Activated CD8-positive, alpha-beta memory T cell treated with anti-CD3 and anti-CD28 coated beads, Interleukin-2, amount 50 U/mL, for 1 hour (primary cell): ENCODE results near the gene WDR6.
A peak's percentile ranks its signal among the peaks of the same experiment; 100 is the strongest.
"Not testable (repeated sequence)": the region's sequence is repeated elsewhere in the genome, so short reads cannot be mapped to it uniquely, and the experiment has no call there.

Source experiments
- DNase-seq: peaks from one replicate; pipeline ENCODE4 v3.0.0-alpha.2; 2020; ENCODE audit errors: extremely low read depth

Gene WDR6

DNA sequence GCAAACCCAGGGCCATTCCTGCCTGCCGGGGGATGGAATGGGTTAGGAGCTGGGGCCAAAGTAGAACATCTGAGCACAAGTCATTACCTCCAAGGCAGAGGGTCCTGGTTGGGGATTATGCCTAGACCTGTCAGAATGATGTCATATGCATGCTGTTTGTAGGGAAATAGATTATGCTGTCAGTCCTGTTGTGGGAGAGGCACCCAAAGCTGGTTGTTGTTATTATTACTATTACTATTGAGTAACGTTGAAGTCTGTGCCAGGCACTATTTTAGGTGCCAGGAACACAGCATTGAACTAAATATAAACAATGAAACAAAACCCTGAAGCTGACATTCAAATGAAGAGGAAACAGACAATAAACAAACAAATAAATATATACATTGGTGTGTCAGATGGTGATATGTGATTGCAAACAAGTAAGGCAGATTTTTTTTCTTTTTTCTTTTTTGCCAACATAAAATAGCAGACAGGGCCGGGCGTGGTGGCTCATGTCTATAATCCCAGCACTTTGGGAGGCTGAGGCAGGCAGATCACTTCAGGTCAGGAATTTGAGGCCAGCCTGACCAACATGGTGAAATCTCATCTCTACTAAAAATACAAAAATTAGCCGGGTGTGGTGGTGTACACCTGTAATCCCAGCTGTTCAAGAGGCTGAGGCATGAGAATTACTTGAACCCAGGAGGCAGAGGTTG, 15.2 kb upstream of the WDR6 start:
- no peak for DNase-seq

DNA sequence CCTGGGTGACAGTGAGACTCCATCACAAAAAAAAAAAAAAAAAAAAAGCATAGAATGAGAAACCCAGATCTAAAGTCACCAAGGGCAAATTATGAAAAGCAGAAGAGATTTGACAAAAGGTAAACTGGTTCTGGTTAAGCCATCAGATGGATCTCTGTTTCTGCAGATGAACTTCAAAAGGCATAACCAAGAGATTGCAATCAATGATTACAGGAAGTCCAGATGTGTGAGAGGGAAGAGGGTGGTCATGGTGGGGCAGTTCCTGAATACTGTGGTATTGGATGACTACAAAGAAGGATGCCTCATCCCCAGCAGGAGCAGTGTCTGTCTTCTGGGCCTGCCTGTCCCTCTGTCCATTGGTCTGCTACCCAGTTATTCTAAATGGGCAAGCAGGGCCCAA, 13.4 kb upstream of the WDR6 start:
- no peak for DNase-seq

DNA sequence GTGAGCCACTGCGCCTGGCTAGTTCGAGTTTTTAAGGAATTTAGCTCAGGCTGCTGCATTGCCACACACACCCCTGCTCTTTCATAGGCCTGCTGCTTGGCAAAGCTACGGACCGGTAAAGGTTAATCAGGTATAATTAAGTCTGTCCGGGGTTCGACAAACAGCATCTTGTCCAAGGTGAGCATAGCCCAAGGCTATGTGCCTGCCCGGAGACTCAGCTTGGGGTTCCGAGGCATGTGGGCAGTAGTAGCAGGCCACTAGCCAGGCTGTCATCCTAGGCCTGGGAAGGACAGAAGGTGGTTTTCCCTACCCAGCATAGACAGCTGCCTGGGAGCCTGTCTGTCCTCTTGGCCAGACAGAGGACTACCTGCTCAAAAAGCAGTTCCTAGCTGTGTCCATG, 10.6 kb upstream of the WDR6 start:
- DNase-seq = no peak

DNA sequence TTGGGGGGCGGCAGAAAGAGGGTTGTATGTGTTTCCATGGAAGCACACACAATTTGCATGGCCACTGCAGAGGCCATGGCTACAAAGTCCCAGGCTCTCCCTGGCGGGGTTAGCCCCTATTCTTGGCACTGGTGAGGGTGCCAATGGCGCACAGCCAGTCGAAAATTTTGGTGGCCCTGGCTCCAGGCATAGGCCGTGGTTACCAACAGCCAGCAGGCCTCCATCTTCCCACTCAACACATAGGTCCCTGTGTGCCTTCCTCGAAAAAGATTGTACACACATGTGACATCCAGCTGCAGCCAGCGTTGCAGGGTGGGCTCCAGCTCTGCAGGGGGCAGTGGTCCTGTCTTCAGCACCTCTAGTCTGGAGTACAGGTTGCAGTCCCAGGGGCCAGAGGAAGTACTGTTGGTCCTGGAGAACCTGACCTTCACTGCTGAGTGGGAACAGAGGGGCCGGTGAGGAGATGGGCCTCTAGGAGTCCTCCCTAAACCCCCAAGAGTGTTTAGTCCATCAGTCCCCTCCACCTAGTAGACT, 10.0 kb upstream of the WDR6 start:
- no peak for DNase-seq

DNA sequence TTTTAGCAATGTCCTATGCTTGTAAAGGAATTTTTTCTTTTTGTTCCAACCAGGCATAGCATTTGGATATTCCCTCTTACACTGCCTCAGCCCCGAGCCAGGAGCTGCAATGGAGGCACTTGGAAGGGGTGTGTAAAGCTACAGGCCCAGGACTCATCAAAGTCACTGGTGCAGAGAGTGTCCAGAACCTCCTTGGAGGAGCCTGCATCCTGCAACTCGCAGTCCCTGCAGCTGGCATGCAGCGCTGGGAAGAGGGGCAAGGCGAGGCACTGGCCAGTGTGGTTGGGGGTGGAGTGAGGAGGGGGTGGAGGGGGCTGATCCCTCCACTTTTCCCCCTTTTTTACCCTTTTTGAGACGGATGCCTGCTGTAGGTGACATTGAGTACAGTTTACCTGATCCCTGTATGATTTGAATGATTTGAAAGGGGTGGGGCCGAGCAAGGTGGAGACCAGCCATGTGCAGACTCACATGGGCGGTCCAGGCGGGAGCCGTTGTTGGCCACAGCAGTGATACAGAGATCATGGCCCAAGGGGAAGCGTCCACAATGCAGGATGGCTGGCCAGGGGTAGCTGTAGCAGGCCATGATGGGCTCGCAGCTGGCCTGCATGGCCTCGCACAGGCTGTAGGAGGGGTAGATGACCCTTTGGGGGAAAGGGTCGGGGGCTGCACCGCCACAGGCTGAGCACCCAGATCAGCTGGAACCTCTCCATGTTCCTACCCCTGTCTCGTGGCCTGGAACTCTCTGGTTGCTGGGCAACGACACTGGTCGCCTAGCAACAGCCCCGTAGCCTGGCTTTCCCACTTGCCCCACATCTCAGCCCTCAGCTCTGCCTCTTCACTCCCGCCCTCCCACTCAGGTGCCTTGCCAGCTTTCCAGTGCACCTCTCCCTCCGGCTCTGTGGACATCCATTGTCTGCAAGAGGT, 9.2 kb upstream of the WDR6 start:
- no peak for DNase-seq

DNA sequence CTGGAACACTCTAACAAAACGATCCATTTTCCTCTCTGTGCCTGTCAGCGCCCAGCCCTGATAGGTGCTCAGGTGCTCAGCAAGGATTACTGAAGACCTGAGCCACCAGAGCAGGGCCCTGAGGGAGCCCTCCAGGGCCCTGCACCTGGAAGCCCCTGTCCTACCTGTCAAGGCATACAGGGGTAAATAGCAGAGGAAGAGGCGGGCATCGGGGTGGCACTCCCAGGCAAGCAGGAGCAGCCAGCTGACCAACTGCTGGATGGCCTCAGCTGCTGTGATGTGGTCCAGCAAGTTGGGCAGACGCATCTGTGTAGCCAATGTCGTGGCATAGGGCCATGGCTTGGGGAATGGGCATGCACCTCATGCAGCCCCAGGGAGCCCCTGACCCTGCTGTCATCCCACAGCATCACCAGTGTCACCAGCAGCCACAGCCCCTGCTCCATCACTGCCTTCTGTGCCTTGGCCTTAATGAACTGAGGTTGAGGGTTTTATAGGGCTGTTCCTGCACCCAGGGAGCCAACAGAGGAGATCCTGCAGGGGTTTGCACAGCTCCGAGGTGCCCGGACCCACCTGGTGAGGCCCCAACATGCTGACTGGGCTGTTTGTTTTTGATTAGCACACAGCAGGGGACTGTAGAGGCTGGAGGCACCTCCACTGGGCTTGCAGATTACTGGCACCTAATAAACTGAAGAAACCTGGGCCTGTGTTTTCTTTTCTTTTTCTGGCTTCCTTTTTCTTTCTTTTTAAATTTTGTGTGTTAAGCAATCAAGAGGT, 7.9 kb upstream of the WDR6 start:
- DNase-seq = no peak

DNA sequence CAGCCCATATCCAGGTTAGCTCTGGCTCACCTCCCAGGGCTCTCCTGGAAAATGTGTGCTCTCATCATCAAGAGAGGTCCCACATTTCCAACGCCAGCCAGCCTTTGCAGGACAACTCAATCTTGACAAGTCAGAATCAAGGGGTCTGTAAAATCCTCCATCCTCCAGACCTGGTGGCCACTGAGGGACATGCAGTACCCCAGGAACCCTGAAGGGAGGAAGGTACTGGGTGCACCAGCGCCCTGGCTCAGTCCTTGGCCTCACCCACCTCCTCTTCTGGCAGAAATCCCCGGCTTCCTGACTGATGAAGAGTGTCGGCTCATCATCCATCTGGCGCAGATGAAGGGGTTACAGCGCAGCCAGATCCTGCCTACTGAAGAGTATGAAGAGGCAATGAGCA, 6.0 kb upstream of the WDR6 start:
- DNase-seq = no peak

DNA sequence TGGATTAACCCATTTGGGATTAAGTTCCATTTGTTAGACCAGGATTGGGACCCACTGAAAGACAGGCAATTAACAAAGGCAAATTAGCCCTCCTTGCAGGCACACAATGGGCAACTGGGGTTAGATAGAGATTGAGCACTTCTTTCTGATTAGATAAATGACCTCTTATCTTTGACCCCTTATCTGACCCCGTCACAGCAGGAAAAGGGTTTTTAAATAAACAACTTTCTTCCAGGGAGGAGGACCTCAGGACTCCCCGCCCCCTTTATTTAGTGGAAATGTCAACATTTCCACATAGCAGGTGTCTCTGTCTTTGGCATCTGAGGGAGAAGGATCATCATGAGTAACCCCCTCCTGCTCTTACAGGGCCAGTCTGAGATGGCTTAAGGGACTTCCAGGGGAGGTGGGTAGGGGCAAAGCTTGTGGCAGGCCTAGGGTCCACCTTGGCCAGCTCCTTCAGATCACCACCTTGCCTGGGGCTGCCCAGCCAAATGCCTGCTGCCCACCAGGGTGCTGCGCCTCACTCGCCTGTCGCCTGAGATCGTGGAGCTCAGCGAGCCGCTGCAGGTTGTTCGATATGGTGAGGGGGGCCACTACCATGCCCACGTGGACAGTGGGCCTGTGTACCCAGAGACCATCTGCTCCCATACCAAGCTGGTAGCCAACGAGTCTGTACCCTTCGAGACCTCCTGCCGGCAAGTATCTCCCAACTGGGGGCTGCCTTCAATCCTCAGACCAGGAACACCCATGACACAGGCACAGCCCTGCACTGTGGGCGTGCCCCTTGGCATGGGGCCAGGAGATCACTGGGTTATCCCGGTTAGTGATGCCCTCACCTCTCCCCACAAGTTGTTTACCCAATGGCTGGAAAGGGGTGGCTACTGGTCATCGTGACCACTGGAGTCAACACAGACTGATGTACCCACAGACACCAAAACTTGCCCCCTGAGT, 2.6 kb upstream of the WDR6 start:
- DNase-seq = no peak

DNA sequence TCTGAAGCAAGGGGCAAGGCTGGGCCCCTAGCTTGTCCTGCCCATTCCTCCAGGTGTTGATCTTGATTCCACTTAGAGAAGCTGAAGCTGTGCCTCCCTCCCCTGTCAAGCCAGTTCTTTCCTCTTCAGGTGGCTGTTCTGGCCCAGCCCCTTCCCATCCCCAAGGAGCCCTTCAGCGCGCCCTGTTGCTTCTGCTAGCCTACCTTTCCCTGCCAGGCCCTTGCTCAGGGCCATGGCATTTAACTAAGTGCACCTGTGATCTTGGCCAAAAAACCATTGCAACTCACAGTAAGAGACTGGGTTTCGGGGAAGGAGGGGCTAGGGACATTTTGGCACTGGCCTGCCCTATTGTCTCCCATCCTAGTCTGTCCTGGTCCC, 1.9 kb upstream of the WDR6 start:
- DNase-seq = no peak

DNA sequence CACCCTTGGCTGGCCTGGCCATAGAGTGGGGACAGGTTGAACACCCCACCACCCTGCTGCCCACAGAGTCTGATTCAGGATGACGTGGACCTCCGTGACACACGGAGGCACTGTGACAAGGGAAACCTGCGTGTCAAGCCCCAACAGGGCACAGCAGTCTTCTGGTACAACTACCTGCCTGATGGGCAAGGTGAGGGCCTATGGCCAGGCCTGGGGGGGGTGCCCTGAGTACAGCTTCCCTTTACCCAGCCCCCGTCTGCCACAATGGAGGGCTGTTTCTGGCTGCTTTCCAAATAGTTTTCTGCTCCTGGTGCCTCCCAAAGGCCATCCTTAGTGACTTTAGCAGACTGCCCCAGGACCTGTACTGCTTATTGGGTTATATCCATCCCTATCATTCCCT, 1.2 kb upstream of the WDR6 start:
- DNase-seq = no peak

DNA sequence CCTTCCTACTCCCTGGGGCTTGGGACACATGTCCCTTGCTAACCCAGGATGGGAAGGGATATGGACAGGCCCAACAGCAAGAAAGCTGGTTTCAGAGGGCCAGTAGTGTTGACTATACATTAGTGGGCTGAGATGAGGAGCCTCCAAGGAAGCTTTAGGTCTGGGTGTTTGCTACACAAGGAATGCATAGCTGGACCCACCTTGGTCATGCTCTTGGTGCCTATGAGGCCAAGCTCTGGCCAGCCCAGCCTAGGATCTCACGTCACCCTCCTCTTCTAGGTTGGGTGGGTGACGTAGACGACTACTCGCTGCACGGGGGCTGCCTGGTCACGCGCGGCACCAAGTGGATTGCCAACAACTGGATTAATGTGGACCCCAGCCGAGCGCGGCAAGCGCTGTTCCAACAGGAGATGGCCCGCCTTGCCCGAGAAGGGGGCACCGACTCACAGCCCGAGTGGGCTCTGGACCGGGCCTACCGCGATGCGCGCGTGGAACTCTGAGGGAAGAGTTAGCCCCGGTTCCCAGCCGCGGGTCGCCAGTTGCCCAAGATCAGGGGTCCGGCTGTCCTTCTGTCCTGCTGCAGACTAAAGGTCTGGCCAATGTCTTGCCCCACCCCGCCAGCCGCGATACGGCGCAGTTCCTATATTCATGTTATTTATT, 653 bp upstream of the WDR6 start:
- DNase-seq = no peak

DNA sequence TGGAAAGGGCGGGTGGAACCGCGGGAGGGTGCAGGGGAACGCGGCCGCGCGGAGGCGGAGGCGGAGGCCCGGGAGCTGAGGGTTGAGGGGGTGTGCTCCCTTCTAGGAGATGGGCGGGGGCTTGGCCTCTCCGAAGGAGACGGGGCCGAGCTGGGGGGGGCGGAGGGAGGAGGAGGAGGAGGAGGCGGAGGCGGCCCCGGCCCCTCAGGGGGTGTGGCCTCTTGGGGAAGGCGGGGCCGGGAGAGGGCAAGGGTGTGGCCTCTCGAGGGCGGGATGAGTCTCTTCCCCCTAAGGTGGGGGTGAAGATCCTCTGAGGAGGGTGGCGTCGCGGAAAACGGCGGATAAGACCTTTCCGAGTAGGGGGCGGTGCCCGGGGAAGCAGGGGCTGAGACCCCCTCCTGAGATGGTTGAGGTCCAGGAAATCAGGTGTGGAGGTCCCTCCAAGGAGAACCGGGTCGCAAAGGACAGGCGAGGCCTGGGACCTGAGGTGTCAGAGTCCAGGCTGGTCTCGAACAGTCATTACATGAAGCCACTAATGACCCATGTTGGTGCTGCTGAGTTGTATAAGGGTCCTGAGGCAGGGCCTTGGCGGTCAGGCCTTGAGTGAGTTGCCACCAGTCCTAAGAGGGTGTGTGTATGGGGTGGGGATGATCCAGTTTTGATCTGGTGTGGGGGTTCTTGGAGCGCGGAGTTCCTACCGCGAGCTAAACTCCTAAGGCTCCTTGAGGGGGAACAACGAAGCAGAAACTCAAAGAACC, 759 bp downstream of the WDR6 start:
- peak; percentile 57 for DNase-seq

DNA sequence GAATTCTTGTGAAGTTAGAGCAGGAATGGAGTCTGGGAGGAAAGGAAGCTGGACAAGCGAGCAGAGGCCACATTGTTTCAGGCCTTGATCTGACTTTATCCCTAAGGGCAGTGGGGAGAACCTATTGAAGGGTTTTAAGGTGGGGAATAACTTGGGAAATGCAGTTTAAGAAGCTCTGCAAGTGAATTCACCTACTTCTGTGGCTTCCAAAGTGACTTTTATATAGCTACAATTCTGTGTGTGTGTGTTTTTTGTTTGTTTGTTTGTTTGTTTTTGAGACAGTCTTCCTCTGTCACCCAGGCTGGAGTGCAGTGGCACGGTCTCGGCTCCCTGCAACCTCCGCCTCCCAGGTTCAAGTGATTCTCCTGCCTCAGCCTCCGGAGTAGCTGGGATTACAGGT, 1.4 kb downstream of the WDR6 start:
- DNase-seq = not testable (repeated sequence)

DNA sequence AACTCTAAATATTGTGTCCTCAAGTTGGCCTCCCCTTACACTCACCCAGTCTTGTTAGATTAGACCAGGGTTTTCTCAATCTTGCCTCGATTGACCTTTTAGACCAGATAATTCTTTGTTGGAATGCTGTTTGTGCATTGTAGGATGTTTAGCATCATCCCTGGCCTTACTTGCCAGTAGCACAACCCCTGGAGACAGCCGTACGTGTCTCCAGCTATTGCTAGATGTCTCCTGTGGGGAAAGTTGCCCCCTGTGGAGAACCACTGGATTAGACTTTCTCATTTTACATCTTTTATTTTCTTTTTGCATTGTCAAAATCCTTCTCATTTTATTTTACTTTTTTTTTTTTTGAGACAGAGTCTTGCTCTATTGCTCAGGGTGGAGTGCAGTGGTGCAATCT, 2.2 kb downstream of the WDR6 start:
- DNase-seq = no peak

DNA sequence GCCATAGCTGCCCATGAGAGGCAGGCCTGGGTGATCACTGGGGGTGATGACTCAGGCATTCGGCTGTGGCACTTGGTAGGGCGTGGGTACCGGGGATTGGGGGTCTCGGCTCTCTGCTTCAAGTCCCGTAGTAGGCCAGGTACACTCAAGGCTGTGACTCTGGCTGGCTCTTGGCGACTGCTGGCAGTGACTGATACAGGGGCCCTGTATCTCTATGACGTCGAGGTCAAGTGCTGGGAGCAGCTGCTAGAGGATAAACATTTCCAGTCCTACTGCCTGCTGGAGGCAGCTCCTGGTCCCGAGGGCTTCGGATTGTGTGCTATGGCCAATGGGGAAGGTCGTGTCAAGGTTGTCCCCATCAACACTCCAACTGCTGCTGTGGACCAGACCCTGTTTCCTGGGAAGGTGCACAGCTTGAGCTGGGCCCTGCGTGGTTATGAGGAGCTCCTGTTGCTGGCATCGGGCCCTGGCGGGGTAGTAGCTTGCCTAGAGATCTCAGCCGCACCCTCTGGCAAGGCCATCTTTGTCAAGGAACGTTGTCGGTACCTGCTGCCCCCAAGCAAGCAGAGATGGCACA, 5.3 kb downstream of the WDR6 start:
- no peak for DNase-seq

DNA sequence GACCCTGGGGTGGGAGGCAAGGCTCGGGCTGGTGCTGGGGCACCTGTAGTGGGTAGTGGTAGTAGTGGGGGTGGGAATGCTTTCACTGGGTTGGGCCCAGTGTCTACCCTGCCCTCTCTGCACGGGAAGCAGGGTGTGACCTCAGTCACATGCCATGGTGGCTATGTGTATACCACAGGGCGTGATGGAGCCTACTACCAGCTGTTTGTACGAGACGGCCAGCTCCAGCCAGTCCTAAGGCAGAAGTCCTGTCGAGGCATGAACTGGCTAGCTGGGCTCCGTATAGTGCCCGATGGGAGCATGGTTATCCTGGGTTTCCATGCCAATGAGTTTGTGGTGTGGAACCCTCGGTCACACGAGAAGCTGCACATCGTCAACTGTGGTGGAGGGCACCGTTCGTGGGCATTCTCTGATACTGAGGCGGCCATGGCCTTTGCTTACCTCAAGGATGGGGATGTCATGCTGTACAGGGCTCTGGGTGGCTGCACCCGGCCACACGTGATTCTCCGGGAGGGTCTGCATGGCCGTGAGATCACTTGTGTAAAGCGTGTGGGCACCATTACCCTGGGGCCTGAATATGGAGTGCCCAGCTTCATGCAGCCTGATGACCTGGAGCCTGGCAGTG, 6.0 kb downstream of the WDR6 start:
- no peak for DNase-seq

DNA sequence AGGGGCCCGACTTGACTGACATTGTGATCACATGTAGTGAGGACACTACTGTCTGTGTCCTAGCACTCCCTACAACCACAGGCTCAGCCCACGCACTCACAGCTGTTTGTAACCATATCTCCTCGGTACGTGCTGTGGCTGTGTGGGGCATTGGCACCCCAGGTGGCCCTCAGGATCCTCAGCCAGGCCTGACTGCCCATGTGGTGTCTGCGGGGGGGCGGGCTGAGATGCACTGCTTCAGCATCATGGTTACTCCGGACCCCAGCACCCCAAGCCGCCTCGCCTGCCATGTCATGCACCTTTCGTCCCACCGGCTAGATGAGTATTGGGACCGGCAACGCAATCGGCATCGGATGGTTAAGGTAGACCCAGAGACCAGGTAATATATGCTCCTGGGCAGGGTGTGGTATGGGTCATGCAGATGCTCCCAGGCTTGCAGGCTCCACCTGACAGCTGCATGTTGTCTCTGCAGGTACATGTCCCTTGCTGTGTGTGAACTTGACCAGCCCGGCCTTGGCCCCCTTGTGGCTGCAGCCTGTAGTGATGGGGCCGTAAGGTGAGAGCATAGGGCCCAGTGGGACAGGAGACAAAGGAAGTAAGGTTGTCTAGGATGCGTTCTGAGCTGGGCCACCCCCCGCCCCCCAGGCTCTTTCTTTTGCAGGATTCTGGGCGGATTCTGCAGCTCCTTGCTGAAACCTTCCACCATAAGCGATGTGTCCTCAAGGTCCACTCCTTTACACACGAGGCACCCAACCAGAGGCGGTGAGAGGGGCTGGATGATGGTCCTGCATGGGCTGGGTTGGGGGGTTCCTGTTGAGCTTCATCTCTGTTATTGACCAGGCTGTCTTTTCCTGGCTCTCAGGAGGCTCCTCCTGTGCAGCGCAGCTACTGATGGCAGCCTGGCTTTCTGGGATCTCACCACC, 6.8 kb downstream of the WDR6 start:
- DNase-seq = no peak

DNA sequence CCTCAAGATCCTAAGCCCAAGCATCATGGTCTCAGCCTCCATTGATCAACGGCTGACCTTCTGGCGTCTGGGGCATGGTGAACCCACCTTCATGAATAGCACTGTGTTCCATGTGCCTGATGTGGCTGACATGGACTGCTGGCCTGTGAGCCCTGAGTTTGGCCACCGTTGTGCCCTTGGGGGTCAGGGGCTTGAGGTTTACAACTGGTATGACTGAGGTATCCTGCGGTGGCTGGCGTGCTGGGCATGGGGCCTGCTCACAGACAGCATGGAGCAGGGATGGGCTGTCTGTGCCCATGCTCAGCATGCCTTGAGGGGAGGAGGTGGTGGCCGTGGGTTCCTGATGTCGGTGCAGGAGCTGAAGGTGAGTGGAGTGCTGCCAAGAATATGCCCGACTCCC, 7.9 kb downstream of the WDR6 start:
- DNase-seq = no peak
